NCI-H69 (cell line): ENCODE measurements around the gene LBH.

Source experiments
- DNase-seq: peaks from one replicate; lab custom pipeline; 2025; lab: John Stamatoyannopoulos, UW

Gene LBH

DNA sequence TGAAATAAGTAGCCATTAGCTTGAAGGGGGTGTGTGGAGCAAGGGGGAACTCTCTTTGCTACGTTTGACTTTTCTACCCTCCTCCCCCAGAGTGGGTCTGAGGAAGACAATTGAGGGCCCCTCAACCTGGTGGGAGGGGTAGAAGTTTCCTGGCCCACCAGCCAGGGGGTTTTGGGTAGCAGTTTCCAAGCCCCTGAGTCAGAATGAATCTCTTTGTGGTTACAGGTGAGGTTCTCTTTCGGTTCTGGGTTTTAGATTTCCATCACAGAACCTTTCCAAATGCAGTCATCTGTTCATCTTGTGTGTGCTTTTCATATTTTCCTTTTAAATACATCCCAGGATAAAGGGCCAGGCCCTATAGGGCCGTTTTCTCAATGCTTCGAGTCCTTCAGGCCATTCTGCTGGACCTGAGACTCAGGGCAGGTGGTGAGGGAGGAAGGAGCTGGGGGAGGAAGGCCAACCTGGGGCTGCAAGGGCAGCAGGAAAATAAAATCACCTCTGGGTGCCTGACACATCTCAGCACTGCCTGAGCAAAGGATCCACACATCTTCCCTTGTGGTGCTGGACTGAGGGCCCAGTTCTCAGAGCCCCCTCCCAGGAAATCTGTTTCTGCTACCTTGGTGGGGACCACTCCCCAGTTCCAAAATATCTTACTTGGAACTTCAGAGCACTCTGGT, 4.7 kb downstream of the LBH start:
- DNase-seq = no peak

GRCh38 chr2:30236591-30237238, 5.4 kb downstream of the LBH start:
- DNase-seq = no peak

GRCh38 chr2:30237239-30237965, 6.1 kb downstream of the LBH start:
- DNase-seq = no peak

DNA sequence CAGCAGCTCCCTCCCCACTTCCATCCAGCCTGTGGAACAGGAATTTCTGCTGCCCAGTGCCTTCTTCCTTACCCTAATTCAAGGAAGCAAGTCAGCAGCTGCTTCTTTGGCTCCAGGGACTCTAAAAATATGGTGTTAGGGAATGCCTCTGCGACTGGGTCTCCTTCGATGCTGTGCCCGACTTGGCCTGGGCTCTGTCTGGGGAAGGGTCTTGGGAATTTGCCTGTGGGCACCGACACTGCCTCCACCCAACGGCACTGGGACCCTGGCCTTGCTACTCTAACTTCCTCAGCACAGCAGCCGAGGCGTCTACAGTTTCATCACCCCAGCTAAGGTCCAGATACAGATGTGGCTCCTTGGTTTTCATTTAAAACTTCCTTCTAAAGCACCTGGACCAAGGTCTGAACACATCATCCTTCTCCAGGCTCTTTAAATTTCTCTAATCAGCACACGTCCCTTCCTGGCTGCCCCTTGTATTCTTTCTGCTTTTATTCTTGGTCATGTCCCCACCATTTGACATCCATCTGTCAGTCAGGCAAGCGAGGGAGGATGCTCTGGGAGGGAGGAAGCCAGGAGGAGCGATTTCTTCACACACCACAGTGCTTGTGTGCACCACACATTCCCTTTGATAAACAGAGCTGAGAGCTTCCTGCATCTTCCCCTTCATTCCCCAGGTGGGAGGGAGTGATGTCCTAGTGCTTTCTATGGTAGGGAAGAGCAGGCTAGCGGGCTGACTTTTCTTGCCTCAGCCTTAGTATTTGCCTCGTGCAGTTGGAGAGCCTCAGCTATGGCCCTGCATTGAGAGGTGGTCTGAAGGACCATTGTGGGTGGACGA, 6.8 kb downstream of the LBH start:
- DNase-seq = no peak

- DNase-seq = peak; percentile 39
Measured at GRCh38 chr2:30239308-30239985, 8.1 kb downstream of the LBH start.

DNA sequence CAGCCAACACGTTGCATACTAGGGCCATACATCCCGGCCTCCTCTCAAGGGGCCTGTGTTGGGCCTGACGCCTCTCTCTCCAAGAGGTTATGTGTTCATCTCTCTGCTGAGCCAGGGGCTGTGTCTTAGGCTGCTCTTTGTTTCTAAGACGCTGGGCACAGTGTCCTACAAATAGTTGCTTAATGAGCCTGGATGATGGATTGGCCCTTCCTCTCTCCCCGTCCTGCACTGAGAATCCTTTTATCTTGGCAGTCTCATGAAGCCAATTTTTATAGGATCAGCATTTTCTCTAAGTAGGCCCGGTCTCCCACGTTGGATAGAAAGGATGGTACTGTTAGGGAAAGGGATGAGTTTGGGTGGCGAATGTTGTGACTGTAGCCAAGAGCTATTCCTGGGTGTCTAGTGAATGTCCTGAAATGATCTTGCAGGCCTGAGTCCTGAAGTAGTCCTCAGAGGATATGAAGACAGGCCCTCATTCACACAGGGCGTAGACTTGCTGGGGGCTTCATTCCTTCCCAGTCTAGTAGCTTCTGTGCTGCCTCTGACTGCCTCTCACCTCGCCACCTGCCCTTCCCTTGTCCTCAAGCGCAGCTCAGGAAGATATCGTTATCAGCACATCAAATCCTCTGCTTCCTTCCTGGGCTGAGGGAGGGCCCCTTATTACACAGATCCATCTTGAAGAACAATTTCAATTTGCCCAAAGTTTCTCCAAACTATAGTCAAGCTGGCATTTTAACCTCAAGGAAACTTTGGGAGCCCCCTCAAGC, 8.8 kb downstream of the LBH start:
- no peak for DNase-seq

- DNase-seq = no peak
Measured at GRCh38 chr2:30243231-30243630, 11.9 kb downstream of the LBH start.

DNA sequence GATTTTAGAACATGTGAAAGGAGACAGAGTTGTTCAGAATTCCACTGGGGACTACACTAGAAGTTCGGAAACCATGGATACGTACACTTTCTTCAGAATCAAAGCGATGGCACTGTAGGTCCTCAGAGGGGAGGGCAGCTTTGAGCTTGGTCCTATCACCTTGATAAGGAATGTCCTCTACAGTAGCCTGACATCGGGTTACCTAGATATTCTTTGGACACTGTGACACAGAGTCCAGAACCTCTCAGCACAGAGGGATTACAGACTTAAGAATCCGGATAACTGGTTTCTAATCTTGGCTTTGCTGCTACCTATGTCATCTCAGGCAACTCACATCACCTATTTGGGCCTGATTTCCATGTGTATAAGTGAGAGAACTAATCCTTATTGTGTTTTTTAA, 14.0 kb downstream of the LBH start:
- DNase-seq = no peak

DNA sequence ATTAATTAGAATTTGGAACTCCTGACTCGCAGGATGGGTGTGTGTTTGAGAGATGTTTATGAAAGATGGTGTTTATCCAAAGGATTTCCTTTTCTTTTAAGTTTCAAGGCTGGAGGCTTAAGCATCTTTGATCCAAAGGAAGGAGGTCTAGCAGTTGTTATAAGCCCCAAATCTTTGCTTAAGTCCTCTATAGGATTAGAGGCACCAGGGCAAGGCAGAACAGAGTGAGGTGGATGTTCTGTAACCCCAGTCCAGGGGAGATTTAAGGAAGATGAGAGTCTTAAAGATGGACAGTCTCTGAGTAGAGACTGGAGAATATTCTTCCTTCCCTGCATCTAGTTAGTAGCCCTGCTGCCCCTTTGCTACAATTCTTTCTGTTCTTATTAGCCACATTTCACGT, 17.5 kb downstream of the LBH start:
- no peak for DNase-seq

GRCh38 chr2:30249354-30249753, 18.0 kb downstream of the LBH start:
- no peak for DNase-seq

DNA sequence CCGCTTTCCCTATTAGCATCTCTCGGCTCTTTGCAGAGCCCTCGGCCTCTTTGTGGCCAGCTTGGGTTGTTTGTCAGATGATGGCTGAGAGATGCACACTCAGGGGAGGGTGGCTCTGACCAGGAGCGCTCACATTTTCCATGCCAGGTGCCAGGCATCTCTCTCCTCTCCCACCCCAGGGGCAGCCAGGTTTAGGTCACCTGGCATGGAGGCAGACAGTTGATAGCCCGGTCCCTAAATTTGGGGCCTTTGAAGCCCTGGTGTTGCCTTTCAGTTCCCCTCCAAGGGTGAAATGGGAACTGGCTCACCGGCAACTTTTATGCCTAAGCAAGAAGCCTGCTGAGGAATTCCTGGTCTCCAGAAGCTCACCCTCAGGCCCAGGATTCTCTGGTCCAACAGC, 19.1 kb downstream of the LBH start:
- DNase-seq = no peak

GRCh38 chr2:30252723-30253701, 21.7 kb downstream of the LBH start:
- DNase-seq = peak; percentile 5

- DNase-seq = no peak
Measured at GRCh38 chr2:30253873-30254684, 22.7 kb downstream of the LBH start.

- DNase-seq = no peak
Measured at GRCh38 chr2:30254685-30255001, 23.3 kb downstream of the LBH start.

DNA sequence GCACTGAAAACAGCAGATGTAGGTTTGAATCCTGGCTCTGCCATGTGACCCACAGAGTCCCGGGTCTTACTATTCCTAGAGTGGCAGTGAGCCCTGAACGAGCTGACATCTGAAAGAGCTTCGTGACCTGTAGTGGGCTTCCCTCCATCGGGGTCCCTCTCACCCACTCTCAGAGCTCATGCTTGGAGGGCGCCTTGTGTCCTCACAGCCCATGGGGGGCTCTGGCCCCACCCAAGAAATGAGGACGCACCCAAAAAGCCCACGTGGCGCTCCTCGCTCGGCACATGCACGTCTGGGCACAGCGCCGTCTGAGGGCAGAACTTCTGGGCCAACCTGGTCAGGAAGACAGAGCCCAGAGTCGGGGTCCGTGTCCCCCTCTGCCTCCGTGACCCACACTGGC, 23.7 kb downstream of the LBH start:
- DNase-seq = no peak

DNA sequence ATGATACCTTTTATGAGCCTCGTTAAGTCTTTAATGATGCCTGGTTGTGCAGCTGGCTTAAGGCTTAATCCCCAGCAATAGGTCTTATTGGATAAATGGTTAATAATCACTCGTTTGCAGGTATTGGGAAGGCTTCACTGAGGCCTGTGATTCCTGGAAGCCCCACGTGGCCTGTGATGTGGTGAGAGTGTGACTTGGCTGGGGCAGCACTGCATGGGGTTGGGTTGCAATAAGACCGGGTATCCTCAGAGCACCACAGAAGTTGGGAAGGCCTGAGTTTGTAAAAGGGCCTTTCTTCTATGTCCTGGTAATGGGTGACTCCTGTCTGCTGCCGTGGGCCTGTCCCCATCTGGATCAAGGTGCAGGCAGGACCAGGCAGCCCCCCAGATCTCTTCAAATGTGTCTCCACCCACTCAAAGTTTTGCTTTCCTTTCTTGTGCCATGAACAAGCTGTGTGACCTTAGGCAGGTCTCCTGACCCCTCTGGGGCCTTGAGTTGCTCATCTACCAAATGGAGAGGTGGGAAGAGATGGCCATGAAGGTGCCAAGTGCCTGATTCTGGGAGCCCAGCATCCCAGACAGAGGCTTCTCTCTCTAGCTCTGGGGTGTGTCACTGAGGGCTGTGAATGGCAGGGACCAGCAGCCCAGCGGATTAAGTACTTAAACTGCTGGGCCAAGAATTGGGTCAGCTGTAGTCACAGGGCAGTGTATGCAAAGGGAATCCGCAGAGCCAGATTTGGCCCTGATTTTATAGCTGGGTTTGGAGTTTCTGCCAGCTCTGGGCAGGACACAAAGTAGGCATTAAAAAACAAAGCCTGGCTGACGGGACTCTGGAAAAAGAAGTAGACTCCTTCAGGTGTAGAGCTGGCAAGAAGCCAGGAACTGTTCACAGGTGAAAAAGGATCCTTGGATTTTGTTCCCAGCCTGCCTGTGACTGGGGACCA, 24.4 kb downstream of the LBH start:
- peak; percentile 44 for DNase-seq

DNA sequence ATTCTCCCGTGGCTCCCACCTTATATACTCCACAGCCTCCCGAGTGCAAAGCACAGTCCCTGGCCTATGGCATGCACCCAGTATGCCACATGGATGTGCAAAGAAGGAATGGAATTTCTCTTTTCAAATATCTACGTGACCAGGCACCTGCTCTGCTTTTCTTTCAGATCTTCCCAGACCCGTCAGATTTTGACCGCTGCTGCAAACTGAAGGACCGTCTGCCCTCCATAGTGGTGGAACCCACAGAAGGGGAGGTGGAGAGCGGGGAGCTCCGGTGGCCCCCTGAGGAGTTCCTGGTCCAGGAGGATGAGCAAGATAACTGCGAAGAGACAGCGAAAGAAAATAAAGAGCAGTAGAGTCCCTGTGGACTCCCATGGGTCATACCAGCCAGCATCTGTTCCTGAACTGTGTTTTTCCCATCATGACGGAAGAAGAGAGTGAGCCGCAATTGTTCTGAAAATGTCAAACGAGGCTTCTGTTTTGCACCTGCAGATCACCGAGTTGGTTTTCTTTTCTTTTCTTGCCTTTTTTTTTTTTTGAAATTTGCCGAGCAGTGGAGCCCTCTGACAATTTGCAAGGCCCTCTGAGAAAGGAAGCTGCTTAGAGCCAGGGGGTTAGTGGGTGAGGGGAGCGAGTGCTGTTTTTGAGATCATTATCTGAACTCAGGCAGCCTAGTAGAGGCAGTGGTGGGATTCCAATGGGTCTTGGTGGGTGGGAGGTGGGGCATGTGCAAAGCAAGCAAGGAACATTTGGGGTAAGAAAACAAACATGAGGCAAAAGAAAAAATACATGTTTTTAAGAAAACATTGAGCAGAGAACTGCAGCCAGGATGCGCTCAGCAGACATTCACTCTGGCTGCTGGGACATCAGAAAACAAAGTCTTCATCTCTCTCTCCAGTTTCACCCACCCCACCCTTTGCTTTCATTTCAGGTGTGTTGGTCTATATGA, 26.2 kb downstream of the LBH start:
- no peak for DNase-seq
